GM19035 (cell line): ENCODE measurements around the gene CRK.
"Not testable (repeated sequence)": the region's sequence is repeated elsewhere in the genome, so short reads cannot be mapped to it uniquely, and the experiment has no call there.

Source experiments
- ATAC-seq: cut with Tn5 transposase; IDR thresholded peaks from one replicate; pipeline ENCODE4 v1.9.1; 2021; ENCODE audit not compliant: unreplicated experiment

The CRK gene

GRCh38 chr17:1390432-1391367 lies 65.3 kb downstream of the CRK start:
- ATAC-seq: no peak

- not testable (repeated sequence) for ATAC-seq
Measured at GRCh38 chr17:1387490-1388227, 68.4 kb downstream of the CRK start.

- not testable (repeated sequence) for ATAC-seq
Measured at GRCh38 chr17:1386675-1387190, 69.3 kb downstream of the CRK start.

GRCh38 chr17:1386265-1386664 lies 69.8 kb downstream of the CRK start:
- no peak for ATAC-seq

- ATAC-seq: no peak
Measured at GRCh38 chr17:1385861-1386260, 70.2 kb downstream of the CRK start.

GRCh38 chr17:1384905-1385435 lies 71.1 kb downstream of the CRK start:
- ATAC-seq: no peak

GRCh38 chr17:1379930-1380313 lies 76.1 kb downstream of the CRK start:
- ATAC-seq: no peak

GRCh38 chr17:1379208-1379929 lies 76.7 kb downstream of the CRK start:
- no peak for ATAC-seq

- not testable (repeated sequence) for ATAC-seq
Measured at GRCh38 chr17:1378476-1378860, 77.6 kb downstream of the CRK start.

GRCh38 chr17:1377334-1377733 lies 78.7 kb downstream of the CRK start:
- ATAC-seq: no peak

- ATAC-seq: no peak
Measured at GRCh38 chr17:1376061-1376460, 80.0 kb downstream of the CRK start.

GRCh38 chr17:1375615-1376014 lies 80.4 kb downstream of the CRK start:
- ATAC-seq: no peak

- no peak for ATAC-seq
Measured at GRCh38 chr17:1374431-1375177, 81.4 kb downstream of the CRK start.

GRCh38 chr17:1373707-1374237 lies 82.3 kb downstream of the CRK start:
- ATAC-seq: no peak

GRCh38 chr17:1372618-1373017 lies 83.4 kb downstream of the CRK start:
- no peak for ATAC-seq

- ATAC-seq: no peak
Measured at GRCh38 chr17:1371893-1372590, 84.0 kb downstream of the CRK start.
